HCT116 (cell line): ENCODE measurements around the gene ST6GALNAC5. TPM values are rescaled to one million over a fixed set of nuclear protein-coding genes. Genes with fewer than 3 reads are reported as not detected.

ENCODE experiments used
- ATAC-seq: fragments of 200-7000 bp; cut with Tn5 transposase; 2 replicates; pipeline ENCODE4 v1.9.1; 2020; ENCODE audit warnings: mild to moderate bottlenecking, moderate library complexity
- BruUV-seq: library from RNA; stranded (reverse); fragments of 400-500 nt; replicated peaks from 2 replicates; lab custom pipeline; 2021; lab: Mats Ljungman, UMichigan
- CTCF ChIA-PET: fragments of 300-600 bp; sonication (Branson Sonifier 250); formaldehyde crosslinking; loops from one replicate; lab custom pipeline; 2021; ENCODE audit warnings: antibody characterized with exemption; lab: Charles Lee
- POLR2A ChIA-PET: fragments of 300-600, 350-600 bp; sonication (Branson Sonifier 250); formaldehyde crosslinking; loops from one replicate; lab custom pipeline; 2021; ENCODE audit warnings: antibody characterized with exemption; lab: Charles Lee
- RAD21 ChIA-PET, 2 experiments: fragments of 300-600 bp; sonication (Branson Sonifier 250); formaldehyde crosslinking; loops; one replicate each; lab custom pipeline; 2023; ENCODE audit warnings: low total read pairs in 2 of 2; ENCODE audit not compliant: uncharacterized antibody in 2 of 2, unreplicated experiment in 2 of 2, low non-redundant PET in 1 of 2; lab: Charles Lee
- DNase-seq: peaks from one replicate; pipeline ENCODE4 v3.0.0-alpha.2; 2010; ENCODE audit warnings: low read depth, low spot score
- H2AFZ ChIP-seq: fragments of 200-600 bp; shearing (Covaris generic), sonication (generic); 2 replicates; pipeline ENCODE4 v1.6.1; 2017; ENCODE audit warnings: low read depth, mixed run types, mixed read lengths, antibody characterized with exemption, low read length; ENCODE audit not compliant: poor library complexity, severe bottlenecking
- H3K27ac ChIP-seq: 2 replicates; pipeline ENCODE4 v1.5.1; 2012; ENCODE audit warnings: low read depth, low read length
- H3K27me3 ChIP-seq: fragments of 200-600 bp; sonication (generic); 2 replicates; pipeline ENCODE4 v1.6.1; 2016; ENCODE audit warnings: mixed run types, low read length, mixed read lengths; ENCODE audit not compliant: insufficient read depth
- H3K36me3 ChIP-seq, 2 experiments: fragments of 200-500 bp in 1 of 2; fragments of 200-600 bp in 1 of 2; sonication (Bioruptor generic) in 1 of 2; sonication (generic) in 1 of 2; 2 replicates each; pipeline versions ENCODE4 v1.5.1 to v1.6.1; 2014 to 2016; ENCODE audit warnings: low read length in 2 of 2, inconsistent platforms in 1 of 2, mixed read lengths in 1 of 2, mixed run types in 1 of 2; ENCODE audit not compliant: insufficient read depth in 2 of 2, control insufficient read depth in 1 of 2
- H3K4me1 ChIP-seq, 2 experiments: fragments of 200-600 bp in 1 of 2; sonication (generic) in 1 of 2; 2 replicates each; pipeline versions ENCODE4 v1.5.1 to v1.6.1; 2012 to 2017; ENCODE audit warnings: low read length in 2 of 2, inconsistent platforms in 1 of 2, mild to moderate bottlenecking in 1 of 2, mixed read lengths in 1 of 2, mixed run types in 1 of 2, moderate library complexity in 1 of 2; ENCODE audit not compliant: insufficient read depth in 2 of 2, control insufficient read depth in 1 of 2
- H3K4me2 ChIP-seq: fragments of 200-600 bp; sonication (generic); 2 replicates; pipeline ENCODE4 v1.6.1; 2017; ENCODE audit warnings: mixed run types, low read length, mixed read lengths
- H3K4me3 ChIP-seq, 2 experiments: fragments of 200-600 bp in 1 of 2; sonication (generic) in 1 of 2; replicated peaks in 1 of 2; 2 replicates each; pipeline ENCODE4 v1.5.1; 2011 to 2016; ENCODE audit warnings: low read length in 2 of 2, control low read depth in 1 of 2, low read depth in 1 of 2, mild to moderate bottlenecking in 1 of 2, mixed read lengths in 1 of 2, mixed run types in 1 of 2
- H3K79me2 ChIP-seq: fragments of 200-600 bp; sonication (generic); 2 replicates; pipeline ENCODE4 v1.6.1; 2017; ENCODE audit warnings: mild to moderate bottlenecking, mixed run types, low read length, moderate library complexity, mixed read lengths; ENCODE audit not compliant: insufficient read depth
- H3K9ac ChIP-seq: fragments of 200-600 bp; sonication (generic); 2 replicates; pipeline ENCODE4 v1.6.1; 2016; ENCODE audit warnings: low read length, mixed read lengths
- H3K9me2 ChIP-seq: fragments of 200-600 bp; sonication (generic), shearing (Covaris generic); 2 replicates; pipeline ENCODE4 v1.6.1; 2017; ENCODE audit warnings: mixed run types, mild to moderate bottlenecking, moderate library complexity; ENCODE audit not compliant: insufficient read depth
- H3K9me3 ChIP-seq, 2 experiments: fragments of 200-500 bp in 1 of 2; fragments of 200-600 bp in 1 of 2; sonication (Bioruptor generic) in 1 of 2; sonication (generic) in 1 of 2; 2 replicates each; pipeline ENCODE4 v1.6.1; 2014 to 2017; ENCODE audit warnings: low read length in 2 of 2, mixed read lengths in 2 of 2, inconsistent platforms in 1 of 2, low read depth in 1 of 2, mild to moderate bottlenecking in 1 of 2, mixed run types in 1 of 2, moderate library complexity in 1 of 2; ENCODE audit not compliant: control insufficient read depth in 1 of 2, insufficient read depth in 1 of 2
- H4K20me1 ChIP-seq: fragments of 200-600 bp; sonication (generic), shearing (Covaris generic); 2 replicates; pipeline ENCODE4 v1.6.1; 2017; ENCODE audit warnings: mixed run types, mild to moderate bottlenecking, moderate library complexity; ENCODE audit not compliant: insufficient read depth
- CBX3 ChIP-seq: IDR thresholded peaks from 2 replicates; pipeline ENCODE4 v1.6.1; 2012; ENCODE audit warnings: low read depth
- CEBPB ChIP-seq: IDR thresholded peaks from 2 replicates; pipeline ENCODE4 v1.6.1; 2012; ENCODE audit warnings: low read depth
- EZH2 ChIP-seq: fragments of 200-600 bp; sonication (generic); IDR thresholded peaks from 2 replicates; pipeline ENCODE4 v1.6.1; 2017; ENCODE audit warnings: antibody characterized with exemption, mixed run types
- EZH2phosphoT487 ChIP-seq: fragments of 200-600 bp; IDR thresholded peaks from 2 replicates; pipeline ENCODE4 v1.6.1; 2018; ENCODE audit warnings: antibody characterized with exemption, borderline replicate concordance
- FOSL1 ChIP-seq: IDR thresholded peaks from 2 replicates; pipeline ENCODE4 v1.6.1; 2012; ENCODE audit warnings: low read depth
- JUND ChIP-seq: IDR thresholded peaks from 2 replicates; pipeline ENCODE4 v1.6.1; 2012
- POLR2A ChIP-seq: IDR thresholded peaks from 2 replicates; pipeline ENCODE4 v1.7.0; 2011; ENCODE audit warnings: borderline replicate concordance; ENCODE audit not compliant: insufficient read depth, insufficient read length; ENCODE audit errors: extremely low read depth
- RAD21 ChIP-seq: IDR thresholded peaks from 2 replicates; pipeline ENCODE4 v1.6.1; 2012; ENCODE audit warnings: low read depth, mild to moderate bottlenecking
- SIN3A ChIP-seq: IDR thresholded peaks from 2 replicates; pipeline ENCODE4 v1.6.1; 2012; ENCODE audit warnings: low read depth
- SP1 ChIP-seq: IDR thresholded peaks from 2 replicates; pipeline ENCODE4 v1.6.1; 2012; ENCODE audit warnings: low read depth
- SRF ChIP-seq: IDR thresholded peaks from 2 replicates; pipeline ENCODE4 v1.6.1; 2012; ENCODE audit warnings: low read depth
- YY1 ChIP-seq: IDR thresholded peaks from 2 replicates; pipeline ENCODE4 v1.6.1; 2011; ENCODE audit warnings: low read length, low read depth, moderate library complexity, mild to moderate bottlenecking; ENCODE audit not compliant: insufficient replicate concordance; ENCODE audit errors: extremely low read depth
- ZFX ChIP-seq: fragments of 450-650 bp; IDR thresholded peaks from 2 replicates; pipeline ENCODE4 v1.6.1; 2017
- ZNF274 ChIP-seq: fragments of 200-500 bp; sonication (Bioruptor generic); IDR thresholded peaks from 2 replicates; pipeline ENCODE4 v1.6.1; 2014; ENCODE audit warnings: mild to moderate bottlenecking, low read depth, low read length, inconsistent platforms
- intact Hi-C: fragments of 100-400 bp; cut with micrococcal nuclease; formaldehyde crosslinking; loops from 2 replicates; pipeline ENCODE4 v1.10.0; 2022
- total RNA-seq: library from RNA; stranded (reverse); gene quantifications from one replicate; pipeline ENCODE4 v1.2.1, GENCODE V29; 2021; ENCODE audit not compliant: unreplicated experiment
- TF ChIP-seq, protein P1 (sequence below): IDR thresholded peaks from 2 replicates; pipeline ENCODE4 v1.6.1; 2012
- TF ChIP-seq, protein P2 (sequence below): IDR thresholded peaks from 2 replicates; pipeline ENCODE4 v1.6.1; 2012; ENCODE audit warnings: low read depth

Gene ST6GALNAC5
- total RNA-seq, 1 experiment from 2014 or later = 1.2 TPM

DNA sequence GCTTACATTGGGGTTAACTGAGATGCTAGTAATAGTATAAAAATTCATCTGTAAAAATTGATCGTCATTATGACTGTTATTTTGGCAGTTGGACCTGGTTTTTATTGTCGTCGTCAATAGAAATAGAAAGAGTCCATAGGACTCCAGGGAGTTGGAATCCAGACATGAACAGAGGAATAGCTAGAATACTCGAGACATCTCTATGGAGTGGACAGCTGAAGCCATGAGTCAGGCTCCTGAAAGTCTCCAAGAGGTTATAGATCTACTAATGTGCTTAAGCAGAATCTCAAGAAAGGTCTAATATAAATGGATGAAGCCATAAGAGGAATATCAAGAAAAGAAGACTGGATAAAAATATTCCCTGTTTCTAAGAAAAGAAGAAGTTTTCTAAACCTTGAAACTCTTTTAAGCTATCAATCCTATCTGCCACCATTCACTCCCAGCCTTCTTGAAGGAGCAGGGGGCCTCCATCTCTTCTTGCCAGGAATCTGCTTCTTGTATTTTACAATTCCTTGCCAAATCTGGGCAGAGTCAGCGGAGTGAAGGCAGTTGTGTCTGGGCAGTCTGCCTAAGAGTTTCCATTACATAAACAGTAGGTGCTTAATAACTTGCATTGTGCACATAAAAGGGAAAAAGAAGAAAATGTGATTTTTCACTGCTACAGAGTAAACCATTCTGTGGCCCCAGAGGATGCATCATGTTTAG lies 163.3 kb downstream of the ST6GALNAC5 start:
- no peaks in the 10 kb centered on the region for H3K9me2 ChIP-seq
- no peak for ATAC-seq
- no peak for DNase-seq
- H3K27ac ChIP-seq = no peak overlapping the region
- ChIA-PET CTCF (no interaction called here), RAD21 (no interaction called here)
- H3K36me3 ChIP-seq = no peaks in the 10 kb centered on the region
- H3K4me1 ChIP-seq = peaks cover 0 to 5% of the 10 kb centered on the region in 2 experiments; a peak in 1 of 4 replicates
- no peaks in the 10 kb centered on the region for H3K9me3 ChIP-seq
- no TSS peak for BruUV-seq
- TF ChIP-seq FOSL1 (no peak), SIN3A (no peak), CBX3 (no peak), POLR2A (no peak), RAD21 (no peak), SP1 (no peak), ZNF274 (no peak), SRF (no peak), ZFX (no peak), EZH2phosphoT487 (no peak), YY1 (no peak), EZH2 (no peak), CEBPB (no peak), JUND (no peak)
- TF ChIP-seq, protein P1, sequence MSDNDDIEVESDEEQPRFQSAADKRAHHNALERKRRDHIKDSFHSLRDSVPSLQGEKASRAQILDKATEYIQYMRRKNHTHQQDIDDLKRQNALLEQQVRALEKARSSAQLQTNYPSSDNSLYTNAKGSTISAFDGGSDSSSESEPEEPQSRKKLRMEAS = no peak
- TF ChIP-seq, protein P2, sequence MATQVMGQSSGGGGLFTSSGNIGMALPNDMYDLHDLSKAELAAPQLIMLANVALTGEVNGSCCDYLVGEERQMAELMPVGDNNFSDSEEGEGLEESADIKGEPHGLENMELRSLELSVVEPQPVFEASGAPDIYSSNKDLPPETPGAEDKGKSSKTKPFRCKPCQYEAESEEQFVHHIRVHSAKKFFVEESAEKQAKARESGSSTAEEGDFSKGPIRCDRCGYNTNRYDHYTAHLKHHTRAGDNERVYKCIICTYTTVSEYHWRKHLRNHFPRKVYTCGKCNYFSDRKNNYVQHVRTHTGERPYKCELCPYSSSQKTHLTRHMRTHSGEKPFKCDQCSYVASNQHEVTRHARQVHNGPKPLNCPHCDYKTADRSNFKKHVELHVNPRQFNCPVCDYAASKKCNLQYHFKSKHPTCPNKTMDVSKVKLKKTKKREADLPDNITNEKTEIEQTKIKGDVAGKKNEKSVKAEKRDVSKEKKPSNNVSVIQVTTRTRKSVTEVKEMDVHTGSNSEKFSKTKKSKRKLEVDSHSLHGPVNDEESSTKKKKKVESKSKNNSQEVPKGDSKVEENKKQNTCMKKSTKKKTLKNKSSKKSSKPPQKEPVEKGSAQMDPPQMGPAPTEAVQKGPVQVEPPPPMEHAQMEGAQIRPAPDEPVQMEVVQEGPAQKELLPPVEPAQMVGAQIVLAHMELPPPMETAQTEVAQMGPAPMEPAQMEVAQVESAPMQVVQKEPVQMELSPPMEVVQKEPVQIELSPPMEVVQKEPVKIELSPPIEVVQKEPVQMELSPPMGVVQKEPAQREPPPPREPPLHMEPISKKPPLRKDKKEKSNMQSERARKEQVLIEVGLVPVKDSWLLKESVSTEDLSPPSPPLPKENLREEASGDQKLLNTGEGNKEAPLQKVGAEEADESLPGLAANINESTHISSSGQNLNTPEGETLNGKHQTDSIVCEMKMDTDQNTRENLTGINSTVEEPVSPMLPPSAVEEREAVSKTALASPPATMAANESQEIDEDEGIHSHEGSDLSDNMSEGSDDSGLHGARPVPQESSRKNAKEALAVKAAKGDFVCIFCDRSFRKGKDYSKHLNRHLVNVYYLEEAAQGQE = no peak
- TF ChIP-seq, all 23 proteins: peak for 0
- POLR2A ChIA-PET = no interaction called here
- Histone ChIP-seq H3K9ac (no peak overlapping the region), H3K4me2 (no peak overlapping the region), H3K27me3 (no peaks in the 10 kb centered on the region), H2AFZ (no peak overlapping the region), H4K20me1 (no peaks in the 10 kb centered on the region), H3K4me3 (no peak overlapping the region), H3K79me2 (no peaks in the 10 kb centered on the region)
- intact Hi-C loops = loop anchor here (10.0 kb wide), 1 partner anchor 876 kb away; no protein-coding TSS in a partner anchor
